GM18907 (cell line): ENCODE data around the gene CD8B.

Experiments used
- ATAC-seq: cut with Tn5 transposase; IDR thresholded peaks from one replicate; pipeline ENCODE4 v1.9.1; 2021; ENCODE audit warnings: mild to moderate bottlenecking, moderate library complexity; ENCODE audit not compliant: unreplicated experiment

CD8B gene

GRCh38 chr2:86806059-86806857 is 55.4 kb downstream of the CD8B start:
- ATAC-seq = no peak

DNA sequence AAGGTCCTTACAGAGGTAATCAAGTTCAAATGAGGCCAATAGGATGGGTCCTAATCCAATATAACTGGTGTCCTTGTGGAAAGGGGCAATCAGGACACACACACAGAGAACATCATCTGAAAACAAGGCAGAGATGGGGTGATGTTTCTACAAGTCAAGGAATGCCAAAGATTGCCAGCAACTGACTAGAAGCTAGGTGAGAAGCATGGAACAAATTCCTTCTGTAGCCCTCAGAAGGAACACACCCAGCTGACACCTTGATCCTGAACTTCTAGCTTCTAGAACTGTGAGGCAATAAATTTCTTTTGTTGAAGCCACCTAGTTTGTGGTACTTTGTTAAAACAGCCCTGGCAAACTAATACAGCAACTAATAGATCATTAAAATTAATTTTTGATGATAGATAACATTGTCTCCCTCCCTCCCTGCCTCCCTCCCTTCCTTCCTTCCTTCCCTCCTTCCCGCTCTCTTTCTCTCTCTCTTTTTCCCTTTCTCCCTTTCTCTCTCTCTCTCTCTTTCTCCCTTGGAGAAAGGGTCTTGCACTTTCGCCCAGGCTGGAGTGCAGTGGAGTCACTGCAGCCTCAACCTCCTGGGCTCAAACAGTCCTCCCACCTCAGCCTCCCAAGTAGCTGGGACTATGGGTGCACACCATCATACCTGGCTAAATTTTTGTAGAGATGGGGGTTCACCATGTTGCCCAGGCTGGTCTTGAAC is 60.7 kb downstream of the CD8B start:
- no peak for ATAC-seq

- no peak for ATAC-seq
Measured at GRCh38 chr2:86794861-86795260, 66.8 kb downstream of the CD8B start.

DNA sequence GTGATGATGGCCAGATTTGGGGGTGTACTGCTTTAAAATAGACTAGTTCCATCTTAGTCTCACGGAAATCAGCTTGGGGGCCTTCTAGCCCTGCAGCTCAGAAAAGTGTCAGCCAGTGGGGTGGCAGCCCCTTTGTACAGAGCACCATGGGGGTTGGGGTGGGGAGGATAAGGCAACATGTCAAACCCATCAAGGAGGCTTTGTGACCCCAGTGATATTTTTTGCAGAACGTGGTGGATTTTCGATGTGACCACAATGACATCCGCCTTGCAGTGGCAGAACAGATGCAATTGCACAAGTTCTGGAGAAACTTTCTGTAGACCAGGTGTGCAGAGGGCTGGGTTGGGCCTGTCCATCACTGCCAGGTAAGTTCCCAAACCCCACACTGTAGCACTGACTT is 67.9 kb downstream of the CD8B start:
- ATAC-seq = no peak

- ATAC-seq = no peak
Measured at GRCh38 chr2:86791573-86791972, 70.1 kb downstream of the CD8B start.

DNA sequence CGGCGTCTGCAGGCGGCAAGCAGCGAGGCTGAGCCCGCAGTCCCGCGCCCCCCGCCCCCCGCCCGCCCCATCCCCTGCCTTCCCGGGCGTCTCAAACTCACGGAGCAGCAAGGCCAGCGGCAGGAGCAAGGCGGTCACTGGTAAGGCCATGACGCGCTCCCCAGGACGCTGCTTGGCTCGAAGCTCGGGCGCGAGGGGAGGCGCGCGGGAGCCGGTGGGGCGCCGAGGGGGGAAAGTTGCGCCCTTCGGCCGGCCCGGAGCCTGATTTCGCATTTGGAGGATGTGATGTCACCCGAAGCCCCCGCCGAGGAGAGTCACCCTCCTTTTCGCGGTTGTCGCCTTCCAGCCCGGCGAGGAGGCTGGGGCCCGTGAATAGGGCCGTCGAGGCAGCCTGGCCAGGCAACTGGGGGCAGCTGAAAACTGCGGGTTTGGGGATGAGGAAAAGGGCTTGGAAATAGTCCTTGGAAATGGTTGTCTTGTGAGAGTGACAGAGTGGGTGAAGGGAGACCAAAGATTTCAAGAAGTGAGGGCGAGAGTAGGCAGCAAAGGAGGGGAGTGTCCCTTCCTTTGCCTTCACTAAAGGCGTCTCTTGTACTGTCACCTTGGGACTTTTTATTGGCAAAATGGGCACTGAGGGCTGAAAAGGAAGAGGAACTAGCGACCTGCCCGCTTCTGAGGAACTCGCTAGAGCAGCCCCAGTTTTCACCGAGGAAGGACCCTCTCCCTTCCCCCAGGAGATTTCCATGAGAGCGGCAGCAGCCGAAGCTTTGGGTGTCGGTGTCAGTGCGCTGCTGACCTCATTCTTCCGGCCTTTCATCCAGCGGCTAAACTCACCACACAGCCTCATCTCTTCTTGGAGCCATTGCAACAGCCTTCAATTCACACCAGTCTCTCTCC is 70.8 kb downstream of the CD8B start, which contains the start of gene CD8A:
TSS of gene CD8A (minus strand) at position 238 of the 897 bp plus-strand sequence. CDS start at position 150, 88 bp downstream.
- no peak for ATAC-seq

GRCh38 chr2:86790134-86790675 is 71.5 kb downstream of the CD8B start:
- ATAC-seq = no peak

GRCh38 chr2:86789687-86790133 is 72.0 kb downstream of the CD8B start:
- no peak for ATAC-seq

- no peak for ATAC-seq
Measured at GRCh38 chr2:86788881-86789686, 72.6 kb downstream of the CD8B start.

DNA sequence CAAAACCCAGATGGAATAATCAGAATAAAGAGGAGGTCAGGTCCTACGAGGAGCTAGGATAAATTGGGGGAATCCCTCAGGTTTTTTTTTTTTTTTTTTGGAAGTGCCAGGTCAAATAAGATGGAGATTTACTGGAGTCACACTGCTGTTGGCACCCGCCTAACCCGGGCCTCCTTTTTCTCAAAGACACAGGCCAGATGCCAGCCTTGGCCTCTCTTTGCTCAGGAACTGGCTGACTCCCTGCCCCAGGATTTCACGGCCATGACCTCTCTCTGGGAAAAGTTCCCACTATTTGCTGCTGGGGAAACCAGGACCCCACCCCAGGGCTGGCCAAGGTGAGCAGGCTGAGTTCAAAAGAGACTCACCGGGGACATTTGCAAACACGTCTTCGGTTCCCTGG is 73.5 kb downstream of the CD8B start:
- no peak for ATAC-seq

GRCh38 chr2:86787736-86788135 is 74.0 kb downstream of the CD8B start:
- ATAC-seq = no peak

DNA sequence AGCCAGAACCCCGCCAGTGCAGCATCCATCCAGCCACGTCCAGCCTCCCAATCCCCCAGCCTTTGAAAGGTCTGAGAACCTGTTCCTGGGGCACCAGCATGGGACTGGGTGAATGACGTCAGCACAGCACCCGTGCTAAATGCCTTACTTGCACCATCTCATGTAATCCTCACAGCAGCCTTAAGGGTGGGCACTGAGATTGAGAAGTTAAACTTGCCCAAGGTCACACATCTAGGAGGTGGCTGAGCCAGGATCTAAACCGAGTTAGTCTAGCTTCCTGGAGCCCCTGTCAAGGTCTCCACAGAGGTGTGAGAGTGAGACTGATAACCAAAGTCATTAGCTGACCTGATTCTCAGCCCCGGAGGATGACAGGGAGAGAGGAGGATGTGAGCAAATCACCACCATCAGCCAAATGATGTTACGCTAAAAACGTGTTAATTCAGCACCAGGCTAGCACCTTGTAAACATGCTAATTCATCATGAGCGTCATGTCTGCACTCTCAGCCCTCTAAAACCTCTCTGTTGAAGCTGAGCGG is 75.6 kb downstream of the CD8B start:
- no peak for ATAC-seq

DNA sequence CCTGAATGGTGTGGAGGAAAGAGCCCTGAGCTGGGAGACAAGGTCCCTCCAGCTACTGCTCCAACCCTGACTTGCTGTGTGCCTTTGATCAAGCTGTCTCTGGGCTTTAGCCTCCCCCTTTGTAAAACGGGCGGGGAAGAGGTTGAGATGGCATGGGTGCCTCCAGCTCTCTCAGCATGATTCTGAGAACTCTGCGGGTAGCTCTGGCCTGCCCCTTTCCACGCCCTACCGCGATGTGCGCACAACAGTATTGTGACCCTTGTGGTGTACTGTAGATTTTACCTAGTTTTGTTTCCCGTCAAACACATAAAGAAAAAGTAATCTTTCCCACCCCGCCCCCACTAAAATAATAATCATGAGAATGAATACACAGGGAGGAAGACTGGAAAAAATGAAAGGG is 76.2 kb downstream of the CD8B start:
- no peak for ATAC-seq

- peak; percentile 99 for ATAC-seq
Measured at GRCh38 chr2:86783615-86784339, 77.9 kb downstream of the CD8B start.

GRCh38 chr2:86782748-86783147 is 78.9 kb downstream of the CD8B start:
- no peak for ATAC-seq

DNA sequence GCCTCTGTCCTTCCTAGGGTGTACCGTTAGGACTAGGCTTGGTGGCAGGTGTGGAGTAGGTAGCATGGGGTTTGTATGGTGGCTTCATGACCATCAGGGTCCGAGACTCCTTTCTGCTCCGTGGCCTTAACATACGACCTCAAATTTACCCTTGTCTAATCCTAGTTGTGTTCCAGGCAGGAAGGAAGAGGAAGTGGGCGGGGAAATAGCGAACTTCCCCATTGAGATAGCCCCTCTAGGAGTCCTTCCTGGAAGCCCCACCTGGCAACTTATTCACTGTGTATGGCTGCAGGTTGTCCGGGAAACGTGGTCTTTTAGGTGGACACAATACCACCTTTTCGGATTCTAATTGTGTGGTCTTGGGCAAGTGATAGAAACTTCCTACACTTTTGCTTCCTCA is 80.3 kb downstream of the CD8B start:
- ATAC-seq = no peak

DNA sequence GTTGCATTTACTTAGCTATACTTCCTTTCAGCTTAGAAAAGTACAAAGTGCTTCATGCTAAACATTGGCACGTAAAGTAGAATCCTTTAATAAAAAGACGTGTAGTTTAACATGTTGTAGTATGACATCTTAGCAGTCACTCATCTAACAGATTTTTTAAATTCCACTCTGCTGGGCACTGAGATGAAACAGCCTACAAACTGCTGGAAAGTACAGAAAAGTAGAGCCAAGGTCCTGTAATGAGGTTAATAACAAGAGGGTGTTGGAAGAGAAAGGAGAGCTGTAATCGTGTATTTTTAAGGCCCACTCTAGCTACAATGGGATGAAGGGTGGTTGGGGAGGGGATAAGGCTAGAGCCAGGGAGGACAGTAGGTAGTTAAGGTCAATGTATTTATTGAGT is 81.7 kb downstream of the CD8B start:
- no peak for ATAC-seq

DNA sequence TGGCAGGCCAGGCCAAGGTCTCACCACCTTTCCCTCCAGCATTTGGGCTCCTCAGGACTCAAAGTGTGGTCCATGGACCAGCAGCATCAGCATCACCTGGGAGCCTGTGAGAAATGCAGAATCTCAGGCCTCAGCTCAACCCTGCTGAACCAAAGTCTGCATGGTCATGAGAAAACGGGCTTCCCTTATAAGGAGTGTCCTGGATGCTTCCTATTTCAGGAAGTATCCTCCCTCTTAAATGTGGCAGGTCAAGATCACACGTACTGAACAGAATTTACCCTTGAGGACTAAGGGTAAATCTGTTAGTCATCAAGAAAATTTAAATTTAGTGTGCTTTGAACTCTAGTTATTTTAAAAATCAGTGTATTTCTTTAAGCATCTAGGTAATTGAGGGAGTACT is 82.7 kb downstream of the CD8B start:
- no peak for ATAC-seq

DNA sequence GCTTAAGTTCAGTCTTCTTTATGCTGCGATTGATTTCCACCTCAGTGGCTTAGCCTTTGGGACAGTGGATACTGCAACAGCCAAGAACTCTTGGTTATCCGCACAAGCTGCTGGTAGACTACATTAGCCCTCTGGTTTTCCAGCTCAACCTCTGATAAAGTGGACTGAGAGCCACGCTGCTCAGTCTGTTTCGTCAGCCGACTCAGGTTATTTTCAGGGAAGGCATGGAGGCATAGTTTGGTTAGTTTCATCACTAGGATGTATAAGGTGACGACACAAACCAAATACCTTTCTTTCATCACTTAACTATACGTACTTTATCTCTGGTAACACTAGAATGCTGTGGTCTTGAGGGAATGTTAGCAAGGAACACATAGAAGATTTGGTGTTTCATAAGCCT is 85.2 kb downstream of the CD8B start:
- no peak for ATAC-seq
